Astrocyte of the spinal cord (primary cell): ENCODE results near the gene CCDC85C.

ENCODE experiments used
- DNase-seq: peaks from one replicate; pipeline ENCODE4 v3.0.0; 2011; ENCODE audit warnings: low read depth, low spot score
- H3K4me3 ChIP-seq: 2 replicates; pipeline ENCODE4 v1.5.1; 2011; ENCODE audit warnings: low read depth, mild to moderate bottlenecking, low read length, moderate library complexity
- in situ Hi-C: cut with HindIII; loops from 2 replicates; pipeline ENCODE4 v1.10.0; 2017; ENCODE audit warnings: low sequenced_read_pairs
- TF ChIP-seq, protein P1 (sequence below): IDR thresholded peaks from 2 replicates; pipeline ENCODE4 v1.5.1; 2012; ENCODE audit warnings: low read depth, mild to moderate bottlenecking, low read length, inconsistent platforms

CCDC85C gene

DNA sequence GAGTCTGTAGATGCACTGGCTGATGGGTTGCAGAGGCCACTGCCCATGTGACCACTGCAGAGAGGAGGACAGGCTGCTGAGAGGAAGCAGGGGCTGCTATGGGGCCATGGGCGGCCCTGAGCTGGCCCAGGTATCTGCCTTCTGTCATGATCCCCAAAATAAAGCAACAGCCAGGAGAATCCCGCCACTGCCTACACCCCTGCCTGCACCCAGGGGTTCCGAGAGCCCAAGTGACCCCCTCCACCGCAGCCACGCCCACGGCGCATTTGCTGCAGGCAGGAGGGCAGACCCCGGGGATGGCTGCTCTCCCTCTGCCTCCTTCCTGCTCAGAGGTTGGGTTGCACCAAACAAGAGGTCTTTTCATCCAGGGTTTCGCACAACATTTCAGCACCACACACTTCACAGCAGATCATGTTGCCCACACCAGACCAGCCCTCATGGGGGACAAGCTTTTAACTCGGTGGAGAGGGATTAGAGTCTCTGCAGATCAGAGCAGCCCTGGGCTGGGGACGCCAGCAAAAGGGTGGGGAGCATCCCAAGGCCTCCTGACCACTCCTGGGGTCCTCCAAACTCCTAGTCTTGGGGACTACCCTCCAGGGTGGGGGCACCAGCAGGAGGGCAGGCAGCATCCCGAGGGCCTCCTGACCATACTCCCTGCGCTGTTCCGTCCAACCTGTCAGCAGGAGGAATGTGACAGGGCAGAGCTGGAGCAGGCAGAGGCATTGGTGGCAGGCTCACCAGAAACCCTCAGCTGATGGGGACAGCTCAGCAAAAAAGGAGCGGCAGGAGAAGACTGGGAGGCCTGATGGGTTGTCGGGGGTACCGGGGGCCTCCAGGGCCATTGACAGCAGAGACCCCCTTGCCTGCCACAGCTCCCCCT, 14.1 kb downstream of the CCDC85C start:
- in situ Hi-C loops: no loop called here
- TF ChIP-seq, protein P1, sequence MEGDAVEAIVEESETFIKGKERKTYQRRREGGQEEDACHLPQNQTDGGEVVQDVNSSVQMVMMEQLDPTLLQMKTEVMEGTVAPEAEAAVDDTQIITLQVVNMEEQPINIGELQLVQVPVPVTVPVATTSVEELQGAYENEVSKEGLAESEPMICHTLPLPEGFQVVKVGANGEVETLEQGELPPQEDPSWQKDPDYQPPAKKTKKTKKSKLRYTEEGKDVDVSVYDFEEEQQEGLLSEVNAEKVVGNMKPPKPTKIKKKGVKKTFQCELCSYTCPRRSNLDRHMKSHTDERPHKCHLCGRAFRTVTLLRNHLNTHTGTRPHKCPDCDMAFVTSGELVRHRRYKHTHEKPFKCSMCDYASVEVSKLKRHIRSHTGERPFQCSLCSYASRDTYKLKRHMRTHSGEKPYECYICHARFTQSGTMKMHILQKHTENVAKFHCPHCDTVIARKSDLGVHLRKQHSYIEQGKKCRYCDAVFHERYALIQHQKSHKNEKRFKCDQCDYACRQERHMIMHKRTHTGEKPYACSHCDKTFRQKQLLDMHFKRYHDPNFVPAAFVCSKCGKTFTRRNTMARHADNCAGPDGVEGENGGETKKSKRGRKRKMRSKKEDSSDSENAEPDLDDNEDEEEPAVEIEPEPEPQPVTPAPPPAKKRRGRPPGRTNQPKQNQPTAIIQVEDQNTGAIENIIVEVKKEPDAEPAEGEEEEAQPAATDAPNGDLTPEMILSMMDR: peak; percentile 9
- no peak for DNase-seq
- no peak overlapping the region for H3K4me3 ChIP-seq

DNA sequence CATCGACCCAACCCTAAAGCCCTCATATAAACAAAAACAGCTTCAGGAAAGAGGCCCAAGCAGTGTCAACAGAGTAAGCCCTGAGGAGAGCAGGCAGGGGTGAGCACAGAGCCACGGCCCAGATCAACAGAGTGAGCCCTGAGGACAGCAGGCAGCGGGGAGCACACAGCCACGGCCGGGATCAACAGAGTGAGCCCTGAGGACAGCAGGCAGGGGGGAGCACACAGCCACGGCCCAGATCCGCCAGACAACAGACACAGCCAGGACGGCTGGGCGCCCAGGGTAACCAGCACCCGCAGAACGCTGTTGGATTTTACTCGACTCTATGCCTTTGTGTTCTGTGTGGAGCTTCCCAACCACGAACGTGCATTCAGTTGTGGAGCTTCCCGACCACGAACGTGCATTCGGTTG, 15.0 kb downstream of the CCDC85C start:
- in situ Hi-C loops: no loop called here
- no peak for DNase-seq
- no peak overlapping the region for H3K4me3 ChIP-seq
- TF ChIP-seq, protein P1: no peak

DNA sequence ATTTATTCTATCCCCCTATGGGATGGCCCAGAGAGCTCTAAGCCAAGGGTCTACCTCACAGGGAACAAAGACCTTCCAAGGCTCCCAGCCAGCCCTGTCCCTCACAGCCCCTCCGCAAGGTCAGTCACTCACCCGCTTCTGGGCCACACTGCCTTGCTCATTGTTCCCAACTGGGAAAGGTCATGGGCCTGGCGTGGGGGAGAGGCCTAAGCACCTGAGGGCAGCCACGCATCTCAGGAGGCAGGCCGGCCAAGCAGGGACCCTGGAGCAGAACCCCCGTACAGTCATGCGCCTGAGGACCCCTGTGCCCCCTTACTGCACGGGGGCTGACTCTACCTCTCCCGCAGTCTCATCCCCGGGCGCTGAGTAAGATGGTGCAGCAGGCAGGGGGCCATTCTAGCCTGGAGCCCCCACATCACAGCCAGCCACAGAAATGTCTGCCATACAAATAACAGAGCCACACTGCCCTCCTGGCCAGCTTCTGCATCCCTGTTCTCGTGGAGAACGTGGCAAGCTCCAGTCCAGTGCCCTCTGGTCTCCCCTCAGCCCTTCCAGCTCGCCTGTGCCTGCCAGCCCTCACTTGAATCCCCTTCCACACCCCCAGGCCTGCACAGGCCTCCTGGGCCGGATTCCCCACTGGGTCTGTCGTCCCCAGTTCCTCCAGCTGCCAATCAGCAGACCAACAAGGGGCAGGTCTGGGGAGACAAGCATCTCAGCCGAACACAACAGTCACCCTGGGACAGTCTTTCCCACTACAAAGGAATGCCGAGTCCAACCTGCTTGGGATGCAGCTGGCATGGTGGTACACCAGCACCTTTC, 16.3 kb downstream of the CCDC85C start:
- in situ Hi-C loops: no loop called here
- TF ChIP-seq, protein P1: no peak
- no peak overlapping the region for H3K4me3 ChIP-seq
- DNase-seq: no peak

DNA sequence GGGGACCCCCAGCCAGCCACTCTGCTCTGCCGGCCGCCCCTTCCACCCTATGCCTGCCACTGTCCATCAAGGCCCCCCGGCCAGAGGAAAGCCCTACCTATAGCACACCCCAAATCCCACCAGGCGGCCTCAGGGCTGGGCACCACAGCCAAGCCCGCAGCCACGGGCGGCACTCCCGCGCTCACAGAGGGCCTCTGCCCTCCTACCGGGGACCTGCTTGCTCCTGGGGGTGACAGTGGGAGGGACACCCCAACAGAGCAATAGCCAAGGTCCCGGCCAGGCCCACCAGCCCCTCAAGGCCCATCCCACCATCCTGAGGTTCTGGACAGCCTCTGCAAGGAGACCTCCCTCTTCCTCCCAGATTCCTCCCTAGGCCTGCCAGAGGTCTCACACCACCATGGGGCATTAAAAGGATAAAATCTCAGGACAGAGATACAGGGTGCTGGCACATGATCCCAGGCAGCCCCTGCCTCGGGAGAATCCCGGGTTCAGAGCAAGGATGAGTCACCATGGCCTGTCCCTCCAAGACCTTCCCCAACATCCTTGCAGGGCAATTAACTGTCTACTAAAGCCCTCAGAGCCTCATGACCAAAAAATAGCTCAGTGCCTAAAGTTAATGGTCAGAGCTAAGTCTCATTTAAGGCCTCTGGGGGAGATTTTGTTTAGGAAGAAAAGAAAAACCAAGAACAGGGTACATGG, 17.1 kb downstream of the CCDC85C start:
- no peak for DNase-seq
- TF ChIP-seq, protein P1: no peak
- no peak overlapping the region for H3K4me3 ChIP-seq
- in situ Hi-C loops: no loop called here

DNA sequence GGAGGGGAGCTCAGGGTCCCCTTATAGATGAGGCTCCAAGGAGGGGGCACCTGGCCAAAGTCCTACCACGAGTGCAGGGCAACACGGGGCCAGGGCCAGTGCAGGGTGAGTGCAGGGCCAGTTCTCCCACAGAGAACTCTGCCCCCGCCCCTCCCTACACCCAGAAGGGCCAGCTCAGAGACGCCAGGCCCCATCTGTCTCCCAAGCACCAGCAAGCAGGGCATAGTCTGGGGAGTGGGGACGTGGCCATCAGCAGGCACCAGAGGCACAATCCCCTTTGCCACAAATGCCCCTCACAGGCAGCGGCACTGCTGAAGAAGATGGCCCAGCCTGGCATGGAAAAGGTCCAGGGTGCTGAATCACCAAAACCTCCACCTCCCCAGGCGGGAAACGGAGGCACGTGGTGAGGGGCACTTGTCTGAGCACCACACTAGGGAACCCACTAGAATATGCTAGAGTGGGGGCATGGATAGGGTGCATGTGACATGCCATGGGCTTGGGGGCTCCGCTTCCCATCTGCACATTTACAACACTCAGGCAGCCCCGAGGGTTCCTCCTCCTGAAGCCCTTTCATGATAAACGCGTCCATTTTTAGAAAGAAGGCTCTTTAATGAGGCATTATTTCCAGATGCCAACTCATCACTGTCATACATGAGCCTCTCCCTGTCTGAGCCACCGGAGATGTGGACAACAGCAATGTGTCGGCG, 17.8 kb downstream of the CCDC85C start:
- no peak for DNase-seq

More for the DNA sequence above, 17.8 kb downstream of the CCDC85C start:
- H3K4me3 ChIP-seq: no peak overlapping the region
- in situ Hi-C loops: no loop called here
- TF ChIP-seq, protein P1: no peak
